HFFc6 (cell line): Measurements from ENCODE around the gene LHX1. TPM values are rescaled to one million over a fixed set of nuclear protein-coding genes. Genes with fewer than 3 reads are reported as not detected.

Source experiments
- DNase-seq: peaks from one replicate; pipeline ENCODE4 v3.0.0-alpha.2; 2018
- H3K27ac Mint-ChIP-seq: 2 replicates; pipeline ENCODE4 v1.8.0; 2020; ENCODE audit warnings: mild to moderate bottlenecking, mixed read lengths
- H3K27me3 Mint-ChIP-seq: 2 replicates; pipeline ENCODE4 v1.8.0; 2021; ENCODE audit warnings: mild to moderate bottlenecking, moderate library complexity, mixed read lengths; ENCODE audit not compliant: insufficient read depth
- H3K36me3 Mint-ChIP-seq: 2 replicates; pipeline ENCODE4 v1.8.0; 2021; ENCODE audit warnings: low read depth, mixed read lengths
- H3K4me1 Mint-ChIP-seq: 2 replicates; pipeline ENCODE4 v1.8.0; 2020; ENCODE audit warnings: low read depth, mixed read lengths
- H3K4me3 Mint-ChIP-seq: 2 replicates; pipeline ENCODE4 v1.8.0; 2020; ENCODE audit warnings: mild to moderate bottlenecking, moderate library complexity, mixed read lengths
- H3K9me3 Mint-ChIP-seq: 2 replicates; pipeline ENCODE4 v1.8.0; 2020; ENCODE audit warnings: mild to moderate bottlenecking, mixed read lengths
- total RNA-seq, 6 experiments: library from RNA; stranded (reverse); fragmentation: NEBNext Ultra II Directional; extraction: Animal tissue kit (Norgen Biotek cat#: 25700); gene quantifications; 2 replicates in 1 of 6; 3 replicates in 5 of 6; pipeline ENCODE4 v1.2.3, GENCODE V29; 2021
- TF ChIP-seq, protein P1 (sequence below): fragments of 200-600 bp; sonication (generic); IDR thresholded peaks from 2 replicates; pipeline ENCODE4 v1.5.0; 2021; ENCODE audit warnings: antibody characterized with exemption, mild to moderate bottlenecking

The LHX1 gene
- total RNA-seq, 6 experiments from 2014 or later = 0.13 TPM; not detected in 5

DNA sequence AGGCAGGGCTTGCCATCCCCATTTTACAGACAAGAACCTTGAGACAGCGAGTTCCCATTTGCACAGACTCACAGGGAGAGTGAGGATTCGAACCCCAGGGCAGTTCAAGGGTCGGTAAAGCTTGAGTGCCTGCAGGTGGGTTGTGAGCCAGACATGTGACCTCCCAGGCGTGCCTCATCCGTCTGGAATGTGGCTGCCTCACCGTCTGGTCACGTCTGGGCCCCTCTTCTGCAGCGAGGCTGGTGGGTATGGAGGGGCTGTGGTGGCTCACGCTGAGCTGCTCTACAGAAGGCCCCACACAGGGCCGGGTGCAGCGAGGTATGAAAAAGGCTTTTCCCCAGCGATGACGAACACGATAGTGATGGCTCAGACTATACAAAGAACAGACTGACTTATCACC, 35.8 kb upstream of the LHX1 start:
- no peaks in the 10 kb centered on the region for H3K9me3 Mint-ChIP-seq
- no peaks in the 10 kb centered on the region for H3K36me3 Mint-ChIP-seq
- DNase-seq = no peak
- H3K27ac Mint-ChIP-seq = no peak overlapping the region
- no peak overlapping the region for H3K4me3 Mint-ChIP-seq
- no peaks in the 10 kb centered on the region for H3K4me1 Mint-ChIP-seq
- peaks cover 5% of the 10 kb centered on the region for H3K27me3 Mint-ChIP-seq
- TF ChIP-seq, protein P1, sequence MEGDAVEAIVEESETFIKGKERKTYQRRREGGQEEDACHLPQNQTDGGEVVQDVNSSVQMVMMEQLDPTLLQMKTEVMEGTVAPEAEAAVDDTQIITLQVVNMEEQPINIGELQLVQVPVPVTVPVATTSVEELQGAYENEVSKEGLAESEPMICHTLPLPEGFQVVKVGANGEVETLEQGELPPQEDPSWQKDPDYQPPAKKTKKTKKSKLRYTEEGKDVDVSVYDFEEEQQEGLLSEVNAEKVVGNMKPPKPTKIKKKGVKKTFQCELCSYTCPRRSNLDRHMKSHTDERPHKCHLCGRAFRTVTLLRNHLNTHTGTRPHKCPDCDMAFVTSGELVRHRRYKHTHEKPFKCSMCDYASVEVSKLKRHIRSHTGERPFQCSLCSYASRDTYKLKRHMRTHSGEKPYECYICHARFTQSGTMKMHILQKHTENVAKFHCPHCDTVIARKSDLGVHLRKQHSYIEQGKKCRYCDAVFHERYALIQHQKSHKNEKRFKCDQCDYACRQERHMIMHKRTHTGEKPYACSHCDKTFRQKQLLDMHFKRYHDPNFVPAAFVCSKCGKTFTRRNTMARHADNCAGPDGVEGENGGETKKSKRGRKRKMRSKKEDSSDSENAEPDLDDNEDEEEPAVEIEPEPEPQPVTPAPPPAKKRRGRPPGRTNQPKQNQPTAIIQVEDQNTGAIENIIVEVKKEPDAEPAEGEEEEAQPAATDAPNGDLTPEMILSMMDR = no peak

DNA sequence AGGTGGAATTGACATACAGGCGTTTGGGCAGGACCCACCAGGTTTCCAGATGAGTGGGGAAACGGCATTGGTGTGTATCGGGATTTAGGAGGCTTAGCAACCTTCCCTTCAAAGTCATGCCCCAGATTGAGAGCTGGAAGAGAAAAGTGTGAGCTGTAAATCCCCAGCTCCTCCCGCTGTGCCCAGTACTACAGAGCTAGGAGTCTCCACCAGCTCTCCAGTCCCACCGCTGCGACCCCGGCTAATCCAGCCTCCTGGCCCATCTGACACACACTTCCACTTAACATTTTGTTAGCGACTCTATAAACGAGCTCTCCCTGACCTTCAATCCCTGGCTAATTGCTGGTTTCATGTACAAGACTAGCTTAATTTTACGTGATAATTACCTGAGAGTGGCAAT, 29.9 kb upstream of the LHX1 start:
- Mint-ChIP-seq H3K27me3 (peaks cover 19% of the 10 kb centered on the region), H3K4me3 (no peak overlapping the region), H3K27ac (no peak overlapping the region), H3K36me3 (no peaks in the 10 kb centered on the region), H3K4me1 (no peaks in the 10 kb centered on the region), H3K9me3 (no peaks in the 10 kb centered on the region)
- DNase-seq = no peak
- TF ChIP-seq, protein P1 = no peak

DNA sequence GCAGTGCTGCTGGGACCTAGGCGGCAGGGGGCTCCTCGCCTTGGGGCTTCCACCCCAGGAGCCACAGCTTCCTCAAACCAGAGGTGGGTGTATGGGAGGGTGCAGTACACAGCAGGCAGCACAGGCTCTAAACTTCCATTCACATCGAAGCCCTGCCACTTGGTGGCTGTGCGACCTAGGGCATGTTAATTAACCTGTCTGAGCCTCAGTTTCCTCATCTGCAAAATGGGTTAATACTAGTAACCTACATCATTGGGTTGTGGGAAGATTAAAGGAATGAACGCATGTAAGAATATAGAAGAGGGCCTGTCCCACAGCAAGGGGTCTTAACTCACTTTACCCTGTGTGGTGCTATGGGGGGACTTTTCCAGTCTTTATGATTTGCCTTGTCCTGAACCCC, 26.8 kb upstream of the LHX1 start:
- TF ChIP-seq, protein P1 = no peak
- Mint-ChIP-seq H3K27me3 (peaks cover 22% of the 10 kb centered on the region), H3K27ac (no peak overlapping the region), H3K9me3 (no peaks in the 10 kb centered on the region), H3K4me1 (no peaks in the 10 kb centered on the region), H3K36me3 (no peaks in the 10 kb centered on the region), H3K4me3 (no peak overlapping the region)
- no peak for DNase-seq

DNA sequence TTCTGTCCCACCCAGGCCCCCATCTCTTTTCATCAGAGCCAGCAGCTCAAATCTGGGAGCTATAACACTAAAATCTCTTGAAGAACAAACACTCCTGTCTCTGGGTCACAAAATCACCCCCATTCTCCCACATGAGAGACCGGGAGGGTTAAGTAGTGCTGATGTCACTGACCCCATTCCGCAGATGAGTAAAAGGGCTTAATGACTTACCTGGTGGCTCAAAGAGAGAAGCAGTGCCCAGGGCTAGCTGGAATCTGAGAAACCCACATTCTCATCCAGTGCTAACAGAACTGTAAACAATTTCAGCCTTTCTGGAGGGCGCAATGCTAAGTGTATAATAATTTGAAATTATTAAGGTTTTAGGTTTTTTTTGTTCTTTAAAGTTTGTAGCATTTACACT, 26.3 kb upstream of the LHX1 start:
- Mint-ChIP-seq H3K36me3 (no peaks in the 10 kb centered on the region), H3K27me3 (peaks cover 24% of the 10 kb centered on the region), H3K4me3 (no peak overlapping the region), H3K9me3 (no peaks in the 10 kb centered on the region), H3K4me1 (no peaks in the 10 kb centered on the region), H3K27ac (no peak overlapping the region)
- TF ChIP-seq, protein P1 = no peak
- DNase-seq = no peak

DNA sequence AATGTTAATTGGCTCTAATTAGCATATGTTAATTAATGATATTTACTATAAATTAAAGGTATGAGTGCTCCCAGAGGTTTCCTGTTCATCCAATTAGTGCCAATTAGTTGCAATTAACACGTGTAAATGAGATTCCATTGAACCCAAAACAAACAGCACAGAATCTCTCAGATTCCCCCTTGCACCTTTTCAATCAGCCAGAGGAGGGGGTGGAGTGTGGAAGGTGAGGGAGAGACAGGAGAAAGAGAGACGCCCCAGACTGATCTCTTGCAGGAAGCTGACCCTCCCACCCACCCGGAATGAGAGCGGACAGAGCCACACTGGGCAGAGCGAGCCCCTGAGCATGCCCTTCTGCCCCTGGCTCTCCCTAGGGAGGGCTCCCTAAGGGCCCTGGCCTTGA, 24.1 kb upstream of the LHX1 start:
- Mint-ChIP-seq H3K27ac (no peak overlapping the region), H3K27me3 (peaks cover 20% of the 10 kb centered on the region), H3K36me3 (no peaks in the 10 kb centered on the region), H3K4me3 (no peak overlapping the region), H3K9me3 (no peaks in the 10 kb centered on the region), H3K4me1 (no peaks in the 10 kb centered on the region)
- TF ChIP-seq, protein P1 = no peak
- DNase-seq = no peak

DNA sequence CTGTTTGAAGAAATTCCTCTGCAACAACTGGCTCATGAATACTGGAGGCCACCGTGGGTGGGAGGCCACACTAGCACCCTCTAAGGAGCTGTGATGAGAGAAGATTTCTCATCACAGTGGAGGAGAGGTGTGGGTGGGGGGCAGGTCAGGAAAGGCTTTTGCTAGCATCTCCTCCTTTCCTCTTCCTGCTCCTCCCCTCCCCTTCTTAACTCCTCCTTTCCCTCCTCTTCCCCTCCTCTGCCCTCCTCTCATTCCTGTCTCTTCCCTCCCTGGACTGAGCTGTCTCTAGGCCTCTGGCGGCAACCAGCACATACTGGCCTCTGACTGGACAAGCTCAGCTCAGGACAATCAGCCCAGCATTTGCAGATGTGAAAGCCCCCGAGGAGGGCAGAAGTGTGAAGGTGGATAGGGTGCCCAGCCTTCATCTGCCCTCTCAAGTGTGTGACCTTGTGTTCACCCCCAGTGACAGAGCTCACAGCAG, 19.0 kb upstream of the LHX1 start:
- Mint-ChIP-seq H3K27ac (no peak overlapping the region), H3K27me3 (peaks cover 35% of the 10 kb centered on the region), H3K4me3 (no peak overlapping the region), H3K9me3 (no peaks in the 10 kb centered on the region), H3K4me1 (peaks cover 15% of the 10 kb centered on the region; the same call in 1 of the 2 replicates), H3K36me3 (no peaks in the 10 kb centered on the region)
- peak; percentile 1 for DNase-seq
- TF ChIP-seq, protein P1 = no peak
